Adrenal gland (tissue), 5 donors: Measurements from ENCODE around the gene ETFA.

Experiments
- CTCF ChIP-seq, 6 experiments: fragments of 450-650 bp in 4 of 6; fragments of 200-600 bp in 2 of 6; sonication (generic) in 1 of 6; IDR thresholded peaks; 1 replicate in 5 of 6; 2 replicates in 1 of 6; pipeline versions ENCODE4 v1.5.1 to v1.8.0; 2016 to 2021; ENCODE audit warnings: antibody characterized with exemption in 6 of 6, mild to moderate bottlenecking in 2 of 6, moderate library complexity in 1 of 6
- POLR2A ChIP-seq, 2 donors: fragments of 450-650 bp; IDR thresholded peaks; one replicate each; pipeline ENCODE4 v1.6.1; 2017; ENCODE audit warnings: antibody characterized with exemption in 2 of 2, mild to moderate bottlenecking in 2 of 2, moderate library complexity in 1 of 2
- donor health status: DM: no; HTN: no; CAD: no.

- TF ChIP-seq CTCF (IDR thresholded peaks at IDR 0.05): no peak
- TF ChIP-seq POLR2A (IDR thresholded peaks at IDR 0.05): no peak
These were observed 57.4 kb downstream of the ETFA start for GRCh38 chr15:76253691-76254473.
